Left ventricle myocardium inferior (tissue), 1 donor: ENCODE data around the gene AP4E1. TPM values are rescaled to one million over a fixed set of nuclear protein-coding genes. Genes with fewer than 3 reads are reported as not detected.
A peak's percentile ranks its signal among the peaks of the same experiment; 100 is the strongest.

Source experiments
- DNase-seq: peaks from one replicate; pipeline ENCODE4 v3.0.0-alpha.2; 2020
- H3K27ac ChIP-seq: fragments of 200-600 bp; replicated peaks from 2 replicates; pipeline ENCODE4 v1.8.0; 2021
- H3K27me3 ChIP-seq: fragments of 200-600 bp; 2 replicates; pipeline ENCODE4 v1.8.0; 2021; ENCODE audit warnings: low read depth
- H3K36me3 ChIP-seq: fragments of 200-600 bp; 2 replicates; pipeline ENCODE4 v1.8.0; 2021
- H3K4me1 ChIP-seq: fragments of 200-600 bp; 2 replicates; pipeline ENCODE4 v1.8.0; 2021
- H3K4me3 ChIP-seq: fragments of 200-600 bp; 2 replicates; pipeline ENCODE4 v1.8.0; 2021; ENCODE audit warnings: mild to moderate bottlenecking, moderate library complexity
- H3K9me3 ChIP-seq: fragments of 200-600 bp; replicated peaks from 2 replicates; pipeline ENCODE4 v1.8.0; 2021
- intact Hi-C: fragments of 100-400 bp; cut with micrococcal nuclease; formaldehyde crosslinking; loops from one replicate; pipeline ENCODE4 v1.11.0; 2022
- long read RNA-seq: library from polyadenylated mRNA; unstranded; transcript quantifications from one replicate; pipeline ENCODE4 v2.0.0, GENCODE V29; 2021
- total RNA-seq: library from RNA; stranded (reverse); fragmentation: NEBNext Ultra II Directional; extraction: Animal tissue kit (Norgen Biotek cat#: 25700); gene quantifications from one replicate; pipeline ENCODE4 v1.2.1, GENCODE V29; 2021
- TF ChIP-seq, protein P1 (sequence below): fragments of 200-600 bp; IDR thresholded peaks from 2 replicates; pipeline ENCODE4 v1.8.0; 2021; ENCODE audit warnings: antibody characterized with exemption, mild to moderate bottlenecking, borderline replicate concordance
- donor health status: DM: no; HTN: yes; CAD: no; lungs with severe emphysema.

AP4E1 gene
- 8.0 TPM for total RNA-seq
- long read RNA-seq, full-length matches to known transcripts, result 12 of 17 reads
- long read RNA-seq, partial matches to known transcripts, result 2 of 17 reads
- long read RNA-seq, other reads (novel, unspliced or antisense), result 3 of 17 reads

DNA sequence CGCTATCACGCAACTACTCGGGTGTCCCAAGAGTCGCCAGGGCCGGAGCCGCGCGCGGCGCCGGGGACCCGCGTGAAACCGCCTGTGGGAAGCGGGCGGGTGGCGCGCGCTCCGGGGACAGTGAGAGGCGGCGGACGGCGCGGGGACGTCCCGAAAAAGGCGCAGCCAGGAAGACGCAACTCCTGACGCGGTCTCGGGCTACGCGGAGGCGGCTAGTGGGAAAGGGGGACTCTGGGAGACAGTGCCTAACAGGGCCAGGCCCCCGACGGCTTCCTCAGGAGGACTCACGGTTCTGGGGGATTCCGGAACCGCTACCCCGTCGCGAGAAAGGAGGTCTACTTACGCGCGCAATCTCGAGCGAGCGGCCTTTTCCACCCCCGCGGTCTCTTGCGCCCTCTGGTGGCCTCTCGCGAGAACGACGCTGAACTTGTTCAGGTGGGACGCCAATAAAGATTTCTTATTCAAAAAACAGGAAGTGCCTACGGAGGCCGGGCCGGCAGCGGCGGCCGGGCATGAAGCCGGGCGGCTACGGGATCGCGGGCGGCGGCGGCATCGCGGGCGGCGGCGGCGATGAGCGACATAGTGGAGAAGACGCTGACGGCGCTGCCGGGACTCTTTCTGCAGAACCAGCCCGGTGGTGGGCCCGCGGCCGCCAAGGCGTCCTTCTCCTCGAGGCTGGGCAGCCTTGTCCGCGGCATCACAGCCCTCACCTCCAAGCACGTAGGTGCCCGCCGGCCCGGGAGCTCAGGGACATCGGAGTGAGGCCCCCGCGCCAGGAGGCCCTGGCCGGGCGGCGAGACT, at the start of gene AP4E1:
TSS of gene AP4E1 (plus strand) at position 475 of the 801 bp plus-strand sequence. CDS start at position 571, 96 bp downstream.
- Histone ChIP-seq H3K4me1 (peaks cover 51% of the 10 kb centered on the region), H3K4me3 (peak within 1 kb of the TSS; percentile 95), H3K27ac (peak within 1 kb of the TSS; percentile 93), H3K9me3 (no peaks in the 10 kb centered on the region), H3K27me3 (no peaks in the 10 kb centered on the region), H3K36me3 (peaks cover 25% of the 10 kb centered on the region)
- DNase-seq, result peak; percentile 89
- TF ChIP-seq, protein P1, sequence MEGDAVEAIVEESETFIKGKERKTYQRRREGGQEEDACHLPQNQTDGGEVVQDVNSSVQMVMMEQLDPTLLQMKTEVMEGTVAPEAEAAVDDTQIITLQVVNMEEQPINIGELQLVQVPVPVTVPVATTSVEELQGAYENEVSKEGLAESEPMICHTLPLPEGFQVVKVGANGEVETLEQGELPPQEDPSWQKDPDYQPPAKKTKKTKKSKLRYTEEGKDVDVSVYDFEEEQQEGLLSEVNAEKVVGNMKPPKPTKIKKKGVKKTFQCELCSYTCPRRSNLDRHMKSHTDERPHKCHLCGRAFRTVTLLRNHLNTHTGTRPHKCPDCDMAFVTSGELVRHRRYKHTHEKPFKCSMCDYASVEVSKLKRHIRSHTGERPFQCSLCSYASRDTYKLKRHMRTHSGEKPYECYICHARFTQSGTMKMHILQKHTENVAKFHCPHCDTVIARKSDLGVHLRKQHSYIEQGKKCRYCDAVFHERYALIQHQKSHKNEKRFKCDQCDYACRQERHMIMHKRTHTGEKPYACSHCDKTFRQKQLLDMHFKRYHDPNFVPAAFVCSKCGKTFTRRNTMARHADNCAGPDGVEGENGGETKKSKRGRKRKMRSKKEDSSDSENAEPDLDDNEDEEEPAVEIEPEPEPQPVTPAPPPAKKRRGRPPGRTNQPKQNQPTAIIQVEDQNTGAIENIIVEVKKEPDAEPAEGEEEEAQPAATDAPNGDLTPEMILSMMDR, result peak; percentile 98
- intact Hi-C loops, result no loop called here

DNA sequence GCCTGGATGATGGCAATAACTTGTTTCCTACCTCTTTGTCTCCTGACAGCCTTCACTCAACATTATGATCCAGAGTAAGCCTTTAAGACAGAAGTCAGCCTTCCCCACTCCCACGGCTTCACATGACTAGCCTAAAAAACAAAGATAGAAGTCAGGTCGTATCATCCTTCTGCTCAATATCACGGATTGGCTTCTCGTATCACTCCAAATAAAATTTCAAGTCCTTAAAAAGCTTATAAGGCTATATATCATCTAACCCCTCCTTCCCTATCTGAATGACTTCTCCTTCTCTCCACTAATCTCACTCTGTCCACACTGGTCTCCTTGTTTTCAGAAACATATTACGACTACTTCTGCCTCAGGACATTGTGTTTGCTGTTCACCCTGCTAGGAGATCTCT, 47.7 kb upstream of the AP4E1 start:
- H3K9me3 ChIP-seq, result no peaks in the 10 kb centered on the region

DNA sequence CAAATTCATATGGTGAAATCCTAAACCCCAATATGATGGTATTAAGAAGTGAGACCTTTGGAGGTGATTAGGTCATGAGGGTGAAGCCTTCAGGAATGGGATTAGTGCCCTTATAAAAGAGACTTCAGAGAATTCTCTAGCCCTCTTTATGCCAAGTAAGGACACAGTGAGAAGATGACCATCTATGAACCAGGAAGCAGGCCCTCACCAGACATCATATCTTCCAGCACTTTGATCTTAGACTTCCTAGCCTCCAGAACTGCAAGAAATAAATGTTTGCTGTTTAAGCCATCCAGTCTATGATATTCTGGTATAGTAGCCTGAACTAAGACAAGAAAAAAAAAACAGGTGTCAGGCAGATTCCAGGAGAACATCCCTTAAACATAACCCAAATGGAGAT, 45.9 kb upstream of the AP4E1 start:
- intact Hi-C loops, result no loop called here
- Histone ChIP-seq H3K4me3 (no peak overlapping the region), H3K27ac (no peak overlapping the region), H3K9me3 (no peaks in the 10 kb centered on the region), H3K27me3 (no peaks in the 10 kb centered on the region), H3K4me1 (peaks cover 11% of the 10 kb centered on the region), H3K36me3 (no peaks in the 10 kb centered on the region)
- no peak for DNase-seq
- TF ChIP-seq, protein P1, result no peak

More for the DNA sequence above, 47.7 kb upstream of the AP4E1 start:
- no peak overlapping the region for H3K27ac ChIP-seq
- no peaks in the 10 kb centered on the region for H3K36me3 ChIP-seq
- no peaks in the 10 kb centered on the region for H3K27me3 ChIP-seq
- TF ChIP-seq, protein P1, result no peak
- DNase-seq, result no peak
- H3K4me3 ChIP-seq, result no peak overlapping the region
- peaks cover 11% of the 10 kb centered on the region for H3K4me1 ChIP-seq
- intact Hi-C loops, result no loop called here

DNA sequence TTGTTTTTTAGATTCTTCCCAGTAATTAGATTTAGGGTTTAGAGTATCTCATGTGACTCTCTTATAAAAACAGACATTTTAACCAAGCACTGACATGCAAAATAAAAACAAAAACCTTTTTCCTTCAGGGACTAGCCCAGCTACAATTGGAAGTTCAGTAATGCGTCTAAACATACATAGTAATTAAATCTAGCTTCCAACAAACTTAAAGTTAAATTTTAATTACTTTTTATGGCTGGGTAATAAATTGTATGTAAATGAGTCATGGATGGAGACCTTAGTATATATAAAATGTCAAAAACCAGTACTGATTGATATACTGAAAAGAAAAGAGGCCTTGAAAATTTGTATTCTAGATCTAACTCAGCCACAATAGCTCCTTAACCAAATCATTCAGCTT, 43.6 kb upstream of the AP4E1 start:
- TF ChIP-seq, protein P1, result no peak
- Histone ChIP-seq H3K36me3 (no peaks in the 10 kb centered on the region), H3K4me1 (no peaks in the 10 kb centered on the region), H3K9me3 (no peaks in the 10 kb centered on the region), H3K27me3 (no peaks in the 10 kb centered on the region), H3K27ac (no peak overlapping the region), H3K4me3 (no peak overlapping the region)
- DNase-seq, result no peak
- intact Hi-C loops, result no loop called here

DNA sequence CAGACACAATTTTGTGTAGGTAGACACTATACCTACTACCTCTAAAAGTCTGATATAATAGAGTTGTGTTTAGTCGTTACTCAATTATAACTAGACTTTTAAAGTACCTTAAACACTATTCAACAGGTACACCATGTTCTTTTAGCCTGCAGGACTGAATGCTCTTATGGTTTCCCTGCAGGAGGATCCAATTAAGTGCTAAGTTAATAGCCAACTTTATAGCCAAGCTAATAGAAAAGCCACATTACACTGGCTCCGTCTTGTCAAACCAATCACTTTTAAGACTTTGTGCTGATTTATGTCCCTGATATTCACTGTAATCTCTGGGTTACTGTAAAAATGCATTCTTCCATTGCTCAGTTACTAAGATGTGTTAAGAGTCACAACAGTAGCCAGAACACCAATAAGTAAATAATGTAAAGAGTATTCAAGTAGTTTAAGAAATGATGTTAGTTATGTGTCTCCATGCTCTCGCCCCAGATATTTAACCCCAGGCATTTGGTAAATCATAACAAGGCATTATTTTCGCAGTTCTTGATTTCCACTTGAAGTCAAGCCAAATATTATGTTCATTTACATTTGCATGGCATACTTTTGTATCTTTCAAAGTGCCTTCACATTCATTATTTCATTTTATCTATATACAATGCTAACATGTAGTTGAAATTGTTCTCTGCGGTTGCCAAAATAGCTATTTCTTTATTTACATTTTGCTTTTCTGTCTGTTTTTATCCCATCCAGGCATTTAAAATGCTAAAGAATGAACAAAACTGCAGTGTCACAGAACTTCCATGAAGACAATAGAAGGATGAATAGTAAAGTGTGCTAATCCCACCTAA, 42.7 kb upstream of the AP4E1 start:
- Histone ChIP-seq H3K4me1 (no peaks in the 10 kb centered on the region), H3K9me3 (no peaks in the 10 kb centered on the region), H3K4me3 (no peak overlapping the region), H3K36me3 (no peaks in the 10 kb centered on the region), H3K27ac (no peak overlapping the region), H3K27me3 (no peaks in the 10 kb centered on the region)
- intact Hi-C loops, result no loop called here
- TF ChIP-seq, protein P1, result no peak
- DNase-seq, result no peak
